Measurements from ENCODE around the gene KCNMB3. TPM values are rescaled to one million over a fixed set of nuclear protein-coding genes. Genes with fewer than 3 reads are reported as not detected.

KCNMB3 gene
- total and polyA plus RNA-seq, 10 donors: 4.5 to 10.5 (median 7.0) TPM

- Histone ChIP-seq H3K4me3 (no peak overlapping the region), H3K36me3 (no peaks in the 10 kb centered on the region), H3K27me3 (replicated peaks in 1 of 7) (no peaks in the 10 kb centered on the region), H3K9me3 (no peaks in the 10 kb centered on the region), H3K27ac (no peak overlapping the region), H3K4me1 (no peaks in the 10 kb centered on the region)
- no peak for DNase-seq
- intact Hi-C loops (cut with DNase I; ENCODE audit: low total_unique reads): no loop called here
- no peak for TF ChIP-seq POLR2AphosphoS5 (IDR thresholded peaks at IDR 0.05)
- no peak for TF ChIP-seq POLR2A (IDR thresholded peaks at IDR 0.05)
- no peak for TF ChIP-seq CTCF (IDR thresholded peaks at IDR 0.05 in 8 of 11, conservative IDR thresholded peaks at IDR 0.05 in 3 of 11)
- 87 to 98% (median 96%) methylated on average over 2 of the region's 2 CpGs for WGBS, 5 donors
Measured at GRCh38 chr3:179292450-179292849, 41.5 kb upstream of the KCNMB3 start.

- 54 to 63% (median 59%) methylated on average over 3 of the region's 3 CpGs for WGBS, 5 donors
- Histone ChIP-seq H3K27ac (no peak overlapping the region), H3K9me3 (no peaks in the 10 kb centered on the region), H3K27me3 (replicated peaks in 1 of 7) (no peaks in the 10 kb centered on the region), H3K4me3 (no peak overlapping the region), H3K4me1 (no peaks in the 10 kb centered on the region), H3K36me3 (no peaks in the 10 kb centered on the region)
- intact Hi-C loops (cut with DNase I; ENCODE audit: low total_unique reads): no loop called here
- TF ChIP-seq CTCF (IDR thresholded peaks at IDR 0.05 in 8 of 11, conservative IDR thresholded peaks at IDR 0.05 in 3 of 11) (no peak), POLR2AphosphoS5 (IDR thresholded peaks at IDR 0.05) (no peak), POLR2A (IDR thresholded peaks at IDR 0.05) (no peak)
- DNase-seq: no peak
Measured at GRCh38 chr3:179289295-179289694, 38.4 kb upstream of the KCNMB3 start.

GRCh38 chr3:179288845-179289244 is 37.9 kb upstream of the KCNMB3 start:
- Histone ChIP-seq H3K36me3 (no peaks in the 10 kb centered on the region), H3K27me3 (replicated peaks in 1 of 7) (no peaks in the 10 kb centered on the region), H3K4me3 (no peak overlapping the region), H3K4me1 (no peaks in the 10 kb centered on the region), H3K27ac (no peak overlapping the region), H3K9me3 (no peaks in the 10 kb centered on the region)
- TF ChIP-seq POLR2AphosphoS5 (IDR thresholded peaks at IDR 0.05): no peak
- no peak for TF ChIP-seq CTCF (IDR thresholded peaks at IDR 0.05 in 8 of 11, conservative IDR thresholded peaks at IDR 0.05 in 3 of 11)
- no peak for TF ChIP-seq POLR2A (IDR thresholded peaks at IDR 0.05)
- 56 to 78% (median 72%) methylated on average over 4 of the region's 4 CpGs for WGBS, 5 donors
- no peak for DNase-seq
- intact Hi-C loops (cut with DNase I; ENCODE audit: low total_unique reads): no loop called here

- H3K4me1 ChIP-seq: no peaks in the 10 kb centered on the region
- H3K36me3 ChIP-seq: no peaks in the 10 kb centered on the region
- TF ChIP-seq POLR2A (IDR thresholded peaks at IDR 0.05): no peak
- no peak for TF ChIP-seq CTCF (IDR thresholded peaks at IDR 0.05 in 8 of 11, conservative IDR thresholded peaks at IDR 0.05 in 3 of 11)
- TF ChIP-seq POLR2AphosphoS5 (IDR thresholded peaks at IDR 0.05): no peak
- DNase-seq: no peak
- no peaks in the 10 kb centered on the region for H3K9me3 ChIP-seq
- intact Hi-C loops (cut with DNase I; ENCODE audit: low total_unique reads): no loop called here
- no peaks in the 10 kb centered on the region for H3K27me3 ChIP-seq (replicated peaks in 1 of 7)
- no peak overlapping the region for H3K27ac ChIP-seq
- no peak overlapping the region for H3K4me3 ChIP-seq
- WGBS, 5 donors: 73 to 85% (median 79%) methylated on average over 6 of the region's 6 CpGs
Measured at GRCh38 chr3:179286331-179286730, 35.4 kb upstream of the KCNMB3 start.
